ENCODE results near the gene GPX2. TPM values are rescaled to one million over a fixed set of nuclear protein-coding genes. Genes with fewer than 3 reads are reported as not detected.

The GPX2 gene
- polyA plus RNA-seq, 3 donors = not detected

GRCh38 chr14:64958743-64959142, 16.2 kb upstream of the GPX2 start:
- Mint-ChIP-seq H3K36me3 (peaks cover 4 to 12% of the 10 kb centered on the region in 2 donors), H3K27ac (no peak overlapping the region)

GRCh38 chr14:64958201-64958600, 15.7 kb upstream of the GPX2 start:
- Histone ChIP-seq H3K27me3 (ENCODE audit: control insufficient read depth in 2 of 2, insufficient read depth in 2 of 2, low read length in 2 of 2) (no peaks in the 10 kb centered on the region), H3K4me1 (ENCODE audit: control insufficient read depth in 1 of 2, insufficient read depth in 2 of 2, low read length in 2 of 2) (no peaks in the 10 kb centered on the region), H4K20me1 (ENCODE audit: insufficient read depth, low read length) (no peaks in the 10 kb centered on the region), H2AFZ (ENCODE audit: insufficient read depth, low read depth, low read length, poor library complexity, severe bottlenecking) (no peak overlapping the region), H3K4me2 (replicated peaks; ENCODE audit: extremely low read depth, low read length, poor library complexity, severe bottlenecking) (no peak overlapping the region), H3K4me3 (replicated peaks in 1 of 3; ENCODE audit: low read depth in 2 of 3, low read length in 3 of 3) (no peak overlapping the region), H3K9me3 (replicated peaks in 1 of 2; ENCODE audit: control insufficient read depth in 1 of 2, insufficient read depth in 1 of 2, low read length in 2 of 2) (no peaks in the 10 kb centered on the region), H3K36me3 (replicated peaks in 1 of 2; ENCODE audit: control insufficient read depth in 1 of 2, insufficient read depth in 2 of 2, low read length in 2 of 2) (no peaks in the 10 kb centered on the region), H3K9ac (ENCODE audit: insufficient read depth, low read length, poor library complexity, severe bottlenecking) (no peak overlapping the region), H3K27ac (ENCODE audit: low read depth in 1 of 2, low read length in 2 of 2) (no peak overlapping the region), H3K79me2 (ENCODE audit: insufficient read depth, low read length) (no peaks in the 10 kb centered on the region)
- Mint-ChIP-seq H3K27ac (no peak overlapping the region), H3K4me1 (no peaks in the 10 kb centered on the region), H3K9me3 (peaks cover 0 to 1% (median 0%) of the 10 kb centered on the region in 7 donors), H3K27me3 (ENCODE audit: low read depth in 3 of 3) (peaks cover 0 to 3% (median 0%) of the 10 kb centered on the region in 3 donors), H3K36me3 (peaks cover 4 to 14% of the 10 kb centered on the region in 2 donors), H3K4me3 (no peak overlapping the region)
- intact Hi-C loops (cut with micrococcal nuclease) = no loop called here
- DNase-seq = no peak
- no CpG with 5 or more reads among the region's 2 CpGs for WGBS (ENCODE audit: insufficient coverage)
- TF ChIP-seq CTCF (IDR thresholded peaks at IDR 0.05) = no peak

More at GRCh38 chr14:64958743-64959142, 16.2 kb upstream of the GPX2 start:
- DNase-seq = no peak
- H3K9me3 ChIP-seq (replicated peaks in 1 of 2; ENCODE audit: control insufficient read depth in 1 of 2, insufficient read depth in 1 of 2, low read length in 2 of 2) = no peaks in the 10 kb centered on the region
- TF ChIP-seq CTCF (IDR thresholded peaks at IDR 0.05) = no peak
- no peaks in the 10 kb centered on the region for H4K20me1 ChIP-seq (ENCODE audit: insufficient read depth, low read length)
- 100% methylated on average over 5 of the region's 5 CpGs for WGBS (ENCODE audit: insufficient coverage)
- no peaks in the 10 kb centered on the region for H3K79me2 ChIP-seq (ENCODE audit: insufficient read depth, low read length)
- H3K4me3 ChIP-seq (replicated peaks in 1 of 3; ENCODE audit: low read depth in 2 of 3, low read length in 3 of 3) = no peak overlapping the region
- peaks cover 0 to 5% (median 0%) of the 10 kb centered on the region in 3 donors for H3K27me3 Mint-ChIP-seq (ENCODE audit: low read depth in 3 of 3)
- H2AFZ ChIP-seq (ENCODE audit: insufficient read depth, low read depth, low read length, poor library complexity, severe bottlenecking) = no peak overlapping the region
- H3K4me1 Mint-ChIP-seq = no peaks in the 10 kb centered on the region
- H3K4me2 ChIP-seq (replicated peaks; ENCODE audit: extremely low read depth, low read length, poor library complexity, severe bottlenecking) = no peak overlapping the region
- H3K27ac ChIP-seq (ENCODE audit: low read depth in 1 of 2, low read length in 2 of 2) = no peak overlapping the region
- H3K9me3 Mint-ChIP-seq = no peaks in the 10 kb centered on the region
- H3K36me3 ChIP-seq (replicated peaks in 1 of 2; ENCODE audit: control insufficient read depth in 1 of 2, insufficient read depth in 2 of 2, low read length in 2 of 2) = no peaks in the 10 kb centered on the region
- intact Hi-C loops (cut with micrococcal nuclease) = no loop called here
- H3K4me1 ChIP-seq (ENCODE audit: control insufficient read depth in 1 of 2, insufficient read depth in 2 of 2, low read length in 2 of 2) = no peaks in the 10 kb centered on the region
- H3K4me3 Mint-ChIP-seq = no peak overlapping the region
- no peaks in the 10 kb centered on the region for H3K27me3 ChIP-seq (ENCODE audit: control insufficient read depth in 2 of 2, insufficient read depth in 2 of 2, low read length in 2 of 2)
- H3K9ac ChIP-seq (ENCODE audit: insufficient read depth, low read length, poor library complexity, severe bottlenecking) = no peak overlapping the region
